HG03442 (cell line): Measurements from ENCODE around the gene CUEDC1.

Experiments used
- ATAC-seq: cut with Tn5 transposase; IDR thresholded peaks from one replicate; pipeline ENCODE4 v1.9.1; 2021; ENCODE audit warnings: mild to moderate bottlenecking, moderate library complexity; ENCODE audit not compliant: unreplicated experiment

Gene CUEDC1

GRCh38 chr17:57900991-57901743 is 54.0 kb downstream of the CUEDC1 start:
- no peak for ATAC-seq

- ATAC-seq = no peak
These were observed 55.4 kb downstream of the CUEDC1 start for GRCh38 chr17:57899822-57900221.

- ATAC-seq = no peak
These were observed 55.8 kb downstream of the CUEDC1 start for GRCh38 chr17:57899391-57899790.

GRCh38 chr17:57898487-57899311 is 56.5 kb downstream of the CUEDC1 start:
- ATAC-seq = no peak

- no peak for ATAC-seq
These were observed 59.7 kb downstream of the CUEDC1 start for GRCh38 chr17:57895382-57896060.

- no peak for ATAC-seq
These were observed 60.4 kb downstream of the CUEDC1 start for GRCh38 chr17:57894848-57895247.

- no peak for ATAC-seq
These were observed 62.2 kb downstream of the CUEDC1 start for GRCh38 chr17:57892820-57893595.

- no peak for ATAC-seq
These were observed 62.9 kb downstream of the CUEDC1 start for GRCh38 chr17:57892146-57892819.

- no peak for ATAC-seq
These were observed 64.4 kb downstream of the CUEDC1 start for GRCh38 chr17:57890857-57891232.

GRCh38 chr17:57889892-57890856 is 65.0 kb downstream of the CUEDC1 start:
- no peak for ATAC-seq

- ATAC-seq = no peak
These were observed 66.0 kb downstream of the CUEDC1 start for GRCh38 chr17:57889252-57889651.

GRCh38 chr17:57888311-57889216 is 66.6 kb downstream of the CUEDC1 start:
- ATAC-seq = no peak

GRCh38 chr17:57887161-57887560 is 68.1 kb downstream of the CUEDC1 start:
- ATAC-seq = no peak

- ATAC-seq = no peak
These were observed 69.2 kb downstream of the CUEDC1 start for GRCh38 chr17:57886020-57886419.

- ATAC-seq = no peak
These were observed 69.9 kb downstream of the CUEDC1 start for GRCh38 chr17:57885148-57885915.

- no peak for ATAC-seq
These were observed 73.3 kb downstream of the CUEDC1 start for GRCh38 chr17:57881783-57882351.

- no peak for ATAC-seq
These were observed 74.1 kb downstream of the CUEDC1 start for GRCh38 chr17:57881143-57881542.
